Measurements from ENCODE around the gene C11orf16.

Gene C11orf16

DNA sequence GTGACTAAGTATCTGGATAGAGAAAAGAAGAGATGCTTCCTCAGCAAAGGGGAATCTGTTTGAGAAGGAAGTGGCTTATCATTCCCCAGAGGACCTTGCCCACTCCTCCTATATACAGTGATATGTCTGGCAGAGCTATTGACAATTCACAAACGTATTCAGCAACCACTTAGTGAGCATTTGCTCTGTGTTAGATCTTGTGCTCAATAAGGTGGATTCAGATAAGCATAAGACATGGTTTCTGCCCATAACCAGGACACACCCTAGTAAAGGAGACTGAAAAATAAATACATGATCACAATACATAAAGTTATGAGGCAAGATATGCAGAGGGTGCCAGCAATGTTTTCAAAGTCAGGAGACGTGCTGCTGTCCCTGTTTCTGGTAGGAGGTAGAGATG is 30.1 kb upstream of the C11orf16 start:
- Histone ChIP-seq H3K36me3 (ENCODE audit: control insufficient read depth in 1 of 2, insufficient read depth in 2 of 2, low read length in 2 of 2) (no peaks in the 10 kb centered on the region), H3K27me3 (ENCODE audit: control insufficient read depth in 1 of 2, insufficient read depth in 2 of 2, low read length in 2 of 2) (no peaks in the 10 kb centered on the region), H3K4me3 (ENCODE audit: low read depth in 1 of 2, low read length in 2 of 2) (peak overlapping the region; percentile 87 to 93), H3K27ac (ENCODE audit: low read depth, low read length) (no peak overlapping the region), H3K9ac (ENCODE audit: low read depth in 1 of 2, low read length in 2 of 2) (peak overlapping the region; percentile 90 to 94), H3K4me1 (ENCODE audit: control insufficient read depth in 1 of 2, insufficient read depth in 2 of 2, low read length in 2 of 2) (peaks cover 32% of the 10 kb centered on the region in 2 donors), H3K9me3 (ENCODE audit: control insufficient read depth in 1 of 2, low read length in 2 of 2) (no peaks in the 10 kb centered on the region)

- no peak overlapping the region for H3K4me3 ChIP-seq (ENCODE audit: low read depth in 1 of 2, low read length in 2 of 2)
- no peaks in the 10 kb centered on the region for H3K9me3 ChIP-seq (ENCODE audit: control insufficient read depth in 1 of 2, low read length in 2 of 2)
- H3K9ac ChIP-seq (ENCODE audit: low read depth in 1 of 2, low read length in 2 of 2), result no peak overlapping the region
- no peak overlapping the region for H3K27ac ChIP-seq (ENCODE audit: low read depth, low read length)
- H3K4me1 ChIP-seq (ENCODE audit: control insufficient read depth in 1 of 2, insufficient read depth in 2 of 2, low read length in 2 of 2), result peaks cover 32% of the 10 kb centered on the region in 2 donors
- H3K27me3 ChIP-seq (ENCODE audit: control insufficient read depth in 1 of 2, insufficient read depth in 2 of 2, low read length in 2 of 2), result no peaks in the 10 kb centered on the region
- H3K36me3 ChIP-seq (ENCODE audit: control insufficient read depth in 1 of 2, insufficient read depth in 2 of 2, low read length in 2 of 2), result peaks cover 4 to 5% of the 10 kb centered on the region in 2 donors
Observed at GRCh38 chr11:8961401-8961800, 28.7 kb upstream of the C11orf16 start.

- Histone ChIP-seq H3K4me3 (ENCODE audit: low read depth in 1 of 2, low read length in 2 of 2) (peak overlapping the region in 1 of 2 donors; percentile 19), H3K9ac (ENCODE audit: low read depth in 1 of 2, low read length in 2 of 2) (peak overlapping the region in 1 of 2 donors; percentile 53), H3K27me3 (ENCODE audit: control insufficient read depth in 1 of 2, insufficient read depth in 2 of 2, low read length in 2 of 2) (no peaks in the 10 kb centered on the region), H3K4me1 (ENCODE audit: control insufficient read depth in 1 of 2, insufficient read depth in 2 of 2, low read length in 2 of 2) (peaks cover 26 to 28% of the 10 kb centered on the region in 2 donors), H3K9me3 (ENCODE audit: control insufficient read depth in 1 of 2, low read length in 2 of 2) (no peaks in the 10 kb centered on the region), H3K36me3 (ENCODE audit: control insufficient read depth in 1 of 2, insufficient read depth in 2 of 2, low read length in 2 of 2) (peaks cover 9 to 17% of the 10 kb centered on the region in 2 donors), H3K27ac (ENCODE audit: low read depth, low read length) (no peak overlapping the region)
Observed at GRCh38 chr11:8959546-8960166, 26.9 kb upstream of the C11orf16 start.

GRCh38 chr11:8956860-8957259 is 24.1 kb upstream of the C11orf16 start:
- H3K4me3 ChIP-seq (ENCODE audit: low read depth in 1 of 2, low read length in 2 of 2), result no peak overlapping the region
- H3K4me1 ChIP-seq (ENCODE audit: control insufficient read depth in 1 of 2, insufficient read depth in 2 of 2, low read length in 2 of 2), result peaks cover 12% of the 10 kb centered on the region in 2 donors
- H3K27me3 ChIP-seq (ENCODE audit: control insufficient read depth in 1 of 2, insufficient read depth in 2 of 2, low read length in 2 of 2), result no peaks in the 10 kb centered on the region
- H3K9me3 ChIP-seq (ENCODE audit: control insufficient read depth in 1 of 2, low read length in 2 of 2), result no peaks in the 10 kb centered on the region
- no peak overlapping the region for H3K27ac ChIP-seq (ENCODE audit: low read depth, low read length)
- H3K36me3 ChIP-seq (ENCODE audit: control insufficient read depth in 1 of 2, insufficient read depth in 2 of 2, low read length in 2 of 2), result peaks cover 12 to 30% of the 10 kb centered on the region in 2 donors
- no peak overlapping the region for H3K9ac ChIP-seq (ENCODE audit: low read depth in 1 of 2, low read length in 2 of 2)

- H3K4me1 ChIP-seq (ENCODE audit: control insufficient read depth in 1 of 2, insufficient read depth in 2 of 2, low read length in 2 of 2), result no peaks in the 10 kb centered on the region
- H3K4me3 ChIP-seq (ENCODE audit: low read depth in 1 of 2, low read length in 2 of 2), result no peak overlapping the region
- H3K36me3 ChIP-seq (ENCODE audit: control insufficient read depth in 1 of 2, insufficient read depth in 2 of 2, low read length in 2 of 2), result peaks cover 30 to 43% of the 10 kb centered on the region in 2 donors
- no peak overlapping the region for H3K9ac ChIP-seq (ENCODE audit: low read depth in 1 of 2, low read length in 2 of 2)
- H3K27ac ChIP-seq (ENCODE audit: low read depth, low read length), result no peak overlapping the region
- H3K27me3 ChIP-seq (ENCODE audit: control insufficient read depth in 1 of 2, insufficient read depth in 2 of 2, low read length in 2 of 2), result no peaks in the 10 kb centered on the region
- no peaks in the 10 kb centered on the region for H3K9me3 ChIP-seq (ENCODE audit: control insufficient read depth in 1 of 2, low read length in 2 of 2)
Observed at GRCh38 chr11:8948886-8949285, 16.1 kb upstream of the C11orf16 start.

DNA sequence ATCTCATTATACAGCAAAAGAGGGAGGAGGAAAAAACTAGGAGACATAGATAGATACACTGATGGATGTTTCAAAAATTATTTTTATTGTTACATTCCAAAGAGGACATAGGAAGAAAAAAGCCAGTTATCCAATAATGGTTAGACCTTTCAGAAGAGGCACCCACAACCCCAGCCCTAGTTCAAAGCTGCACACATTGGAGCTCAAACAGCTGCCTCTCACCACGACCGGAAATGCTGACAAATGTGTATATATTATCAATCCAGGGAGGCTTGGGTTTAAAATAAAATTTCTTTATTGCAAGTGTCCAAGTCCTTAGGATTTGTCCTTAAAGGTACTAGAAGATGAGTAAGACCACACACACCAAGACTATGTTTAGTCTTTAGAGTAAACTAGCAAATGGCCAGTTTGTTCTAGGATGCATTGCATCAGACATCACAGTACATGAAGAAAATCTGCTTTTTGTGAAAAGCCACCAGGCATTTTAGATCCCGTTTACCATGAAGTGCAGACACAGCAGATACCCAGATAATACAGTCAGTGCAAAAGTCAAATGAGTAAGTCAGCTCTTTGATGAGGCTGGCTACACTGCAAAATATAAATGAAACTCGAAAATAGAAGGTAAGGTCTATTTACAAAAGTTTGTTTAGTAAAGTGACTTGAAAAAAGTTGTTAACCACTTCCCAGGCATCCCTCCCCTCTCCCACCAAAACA is 14.6 kb upstream of the C11orf16 start:
- Histone ChIP-seq H3K27me3 (ENCODE audit: control insufficient read depth in 1 of 2, insufficient read depth in 2 of 2, low read length in 2 of 2) (no peaks in the 10 kb centered on the region), H3K9ac (ENCODE audit: low read depth in 1 of 2, low read length in 2 of 2) (no peak overlapping the region), H3K4me3 (ENCODE audit: low read depth in 1 of 2, low read length in 2 of 2) (no peak overlapping the region), H3K27ac (ENCODE audit: low read depth, low read length) (no peak overlapping the region), H3K36me3 (ENCODE audit: control insufficient read depth in 1 of 2, insufficient read depth in 2 of 2, low read length in 2 of 2) (peaks cover 26 to 35% of the 10 kb centered on the region in 2 donors), H3K4me1 (ENCODE audit: control insufficient read depth in 1 of 2, insufficient read depth in 2 of 2, low read length in 2 of 2) (no peaks in the 10 kb centered on the region), H3K9me3 (ENCODE audit: control insufficient read depth in 1 of 2, low read length in 2 of 2) (no peaks in the 10 kb centered on the region)

DNA sequence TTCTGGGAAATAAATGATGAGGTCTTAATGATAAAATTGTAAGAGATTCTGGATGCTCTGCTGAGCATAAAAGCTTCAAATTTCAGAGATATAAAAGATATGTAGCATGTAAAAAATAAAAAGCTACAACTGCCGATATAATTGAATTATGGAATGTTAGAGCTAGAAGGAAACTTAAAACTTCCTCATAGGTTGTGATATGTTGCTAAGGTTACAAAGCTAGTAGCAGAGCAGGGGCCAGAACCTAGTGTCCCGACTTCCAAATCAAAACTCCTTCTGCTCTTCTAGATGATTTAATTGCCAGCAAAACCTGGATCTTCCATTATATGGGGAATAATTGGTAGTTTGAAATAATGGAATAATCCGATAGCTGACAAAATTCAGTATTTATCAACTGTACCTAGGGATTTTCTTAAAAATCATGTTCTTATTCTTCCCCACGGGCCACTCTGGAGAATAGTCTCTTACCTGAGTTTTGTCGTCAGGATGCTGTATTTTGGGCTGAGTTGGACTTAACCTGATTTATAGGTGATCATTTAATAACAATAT is 9.8 kb upstream of the C11orf16 start, which contains the start of gene ASCL3:
Gene ASCL3 (minus strand): TSS at position 499 of the 549 bp plus-strand sequence. CDS start 4,855 bp downstream, outside the sequence.
- Histone ChIP-seq H3K27me3 (ENCODE audit: control insufficient read depth in 1 of 2, insufficient read depth in 2 of 2, low read length in 2 of 2) (no peaks in the 10 kb centered on the region), H3K4me1 (ENCODE audit: control insufficient read depth in 1 of 2, insufficient read depth in 2 of 2, low read length in 2 of 2) (no peaks in the 10 kb centered on the region), H3K36me3 (ENCODE audit: control insufficient read depth in 1 of 2, insufficient read depth in 2 of 2, low read length in 2 of 2) (peaks cover 5 to 6% of the 10 kb centered on the region in 2 donors), H3K9me3 (ENCODE audit: control insufficient read depth in 1 of 2, low read length in 2 of 2) (no peaks in the 10 kb centered on the region), H3K4me3 (ENCODE audit: low read depth in 1 of 2, low read length in 2 of 2) (no peak within 1 kb of the TSS), H3K27ac (ENCODE audit: low read depth, low read length) (no peak within 1 kb of the TSS), H3K9ac (ENCODE audit: low read depth in 1 of 2, low read length in 2 of 2) (no peak within 1 kb of the TSS)

DNA sequence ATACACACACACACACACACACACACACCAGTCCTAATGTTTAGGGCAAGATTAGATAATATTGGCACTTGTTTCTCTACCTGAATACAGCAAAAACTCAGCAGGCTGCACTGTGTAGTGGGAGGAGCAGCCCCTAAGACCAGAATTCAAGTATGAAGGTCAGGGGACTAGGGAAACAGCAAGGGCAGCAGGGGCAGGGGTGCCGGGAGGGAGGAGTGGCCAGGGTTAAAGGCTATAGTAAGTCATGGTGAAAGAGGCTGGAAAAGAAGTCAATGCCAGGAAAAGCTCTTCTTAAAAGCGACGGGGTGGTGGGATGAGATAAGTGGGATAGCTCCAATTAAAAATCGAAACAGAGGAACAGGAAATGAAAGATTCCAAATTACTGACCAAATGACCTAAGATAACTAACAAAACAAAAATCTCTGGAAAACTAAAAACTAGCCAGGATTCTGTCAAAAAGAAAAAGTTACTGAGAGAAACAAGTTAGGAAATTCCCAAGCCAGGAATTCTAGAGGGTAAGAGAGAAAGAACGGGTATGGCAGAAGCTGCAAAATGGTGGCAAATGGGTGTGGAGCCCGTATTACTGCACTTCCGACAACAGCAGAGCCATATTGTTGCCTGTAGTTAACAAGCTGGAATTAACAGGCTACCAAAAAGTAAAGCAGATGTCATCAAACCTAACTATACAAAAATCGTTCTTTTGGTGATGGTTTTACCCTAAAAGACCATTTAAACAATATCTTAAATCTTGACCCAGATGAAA is 8.8 kb upstream of the C11orf16 start:
- Histone ChIP-seq H3K9me3 (ENCODE audit: control insufficient read depth in 1 of 2, low read length in 2 of 2) (no peaks in the 10 kb centered on the region), H3K4me1 (ENCODE audit: control insufficient read depth in 1 of 2, insufficient read depth in 2 of 2, low read length in 2 of 2) (no peaks in the 10 kb centered on the region), H3K27ac (ENCODE audit: low read depth, low read length) (no peak overlapping the region), H3K9ac (ENCODE audit: low read depth in 1 of 2, low read length in 2 of 2) (no peak overlapping the region), H3K27me3 (ENCODE audit: control insufficient read depth in 1 of 2, insufficient read depth in 2 of 2, low read length in 2 of 2) (no peaks in the 10 kb centered on the region), H3K4me3 (ENCODE audit: low read depth in 1 of 2, low read length in 2 of 2) (no peak overlapping the region), H3K36me3 (ENCODE audit: control insufficient read depth in 1 of 2, insufficient read depth in 2 of 2, low read length in 2 of 2) (no peaks in the 10 kb centered on the region)

- no peaks in the 10 kb centered on the region for H3K4me1 ChIP-seq (ENCODE audit: control insufficient read depth in 1 of 2, insufficient read depth in 2 of 2, low read length in 2 of 2)
- no peaks in the 10 kb centered on the region for H3K27me3 ChIP-seq (ENCODE audit: control insufficient read depth in 1 of 2, insufficient read depth in 2 of 2, low read length in 2 of 2)
- H3K36me3 ChIP-seq (ENCODE audit: control insufficient read depth in 1 of 2, insufficient read depth in 2 of 2, low read length in 2 of 2), result no peaks in the 10 kb centered on the region
- H3K9me3 ChIP-seq (ENCODE audit: control insufficient read depth in 1 of 2, low read length in 2 of 2), result no peaks in the 10 kb centered on the region
- H3K4me3 ChIP-seq (ENCODE audit: low read depth in 1 of 2, low read length in 2 of 2), result no peak overlapping the region
- no peak overlapping the region for H3K9ac ChIP-seq (ENCODE audit: low read depth in 1 of 2, low read length in 2 of 2)
- no peak overlapping the region for H3K27ac ChIP-seq (ENCODE audit: low read depth, low read length)
Observed at GRCh38 chr11:8937659-8938058, 4.9 kb upstream of the C11orf16 start.

- H3K9me3 ChIP-seq (ENCODE audit: control insufficient read depth in 1 of 2, low read length in 2 of 2), result no peaks in the 10 kb centered on the region
- no peak overlapping the region for H3K9ac ChIP-seq (ENCODE audit: low read depth in 1 of 2, low read length in 2 of 2)
- no peak overlapping the region for H3K27ac ChIP-seq (ENCODE audit: low read depth, low read length)
- H3K4me1 ChIP-seq (ENCODE audit: control insufficient read depth in 1 of 2, insufficient read depth in 2 of 2, low read length in 2 of 2), result no peaks in the 10 kb centered on the region
- H3K36me3 ChIP-seq (ENCODE audit: control insufficient read depth in 1 of 2, insufficient read depth in 2 of 2, low read length in 2 of 2), result no peaks in the 10 kb centered on the region
- H3K27me3 ChIP-seq (ENCODE audit: control insufficient read depth in 1 of 2, insufficient read depth in 2 of 2, low read length in 2 of 2), result no peaks in the 10 kb centered on the region
- no peak overlapping the region for H3K4me3 ChIP-seq (ENCODE audit: low read depth in 1 of 2, low read length in 2 of 2)
Observed at GRCh38 chr11:8937159-8937558, 4.4 kb upstream of the C11orf16 start.

Measured in duodenal mucosa (tissue), 2 donors.